Measurements from ENCODE around the gene EIF3CL.
"Not testable (repeated sequence)": the region's sequence is repeated elsewhere in the genome, so short reads cannot be mapped to it uniquely, and the experiment has no call there.

The EIF3CL gene

GRCh38 chr16:28403220-28404072 lies at the start of gene EIF3CL:
TSS of gene EIF3CL (minus strand) at chr16:28403841. CDS start at chr16:28403618, 223 bp downstream.
- not testable (repeated sequence) for DNase-seq (ENCODE audit: low read depth, low spot score)

DNA sequence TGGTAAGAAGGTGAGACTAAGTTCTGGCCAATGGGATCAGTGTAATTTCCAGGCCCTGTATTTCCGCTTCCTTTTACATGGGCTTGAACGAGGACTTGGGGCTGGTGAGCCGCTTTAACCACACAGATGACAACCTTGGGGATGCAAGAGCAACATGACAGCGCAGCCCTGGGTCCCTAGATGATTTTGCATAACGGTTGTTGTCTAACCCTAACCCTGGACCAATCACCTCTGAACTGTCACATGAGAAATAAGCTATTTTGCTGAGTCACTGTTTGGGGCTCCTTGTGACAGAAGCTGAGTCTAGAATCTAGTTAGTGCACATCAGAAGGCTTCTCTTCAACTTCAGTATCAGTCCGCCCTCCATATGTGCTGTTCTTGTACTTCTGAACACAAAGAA lies 43.4 kb upstream of the EIF3CL start:
- not testable (repeated sequence) for DNase-seq (ENCODE audit: low read depth, low spot score)

GRCh38 chr16:28446388-28446787 lies 42.7 kb upstream of the EIF3CL start:
- not testable (repeated sequence) for DNase-seq (ENCODE audit: low read depth, low spot score)

DNA sequence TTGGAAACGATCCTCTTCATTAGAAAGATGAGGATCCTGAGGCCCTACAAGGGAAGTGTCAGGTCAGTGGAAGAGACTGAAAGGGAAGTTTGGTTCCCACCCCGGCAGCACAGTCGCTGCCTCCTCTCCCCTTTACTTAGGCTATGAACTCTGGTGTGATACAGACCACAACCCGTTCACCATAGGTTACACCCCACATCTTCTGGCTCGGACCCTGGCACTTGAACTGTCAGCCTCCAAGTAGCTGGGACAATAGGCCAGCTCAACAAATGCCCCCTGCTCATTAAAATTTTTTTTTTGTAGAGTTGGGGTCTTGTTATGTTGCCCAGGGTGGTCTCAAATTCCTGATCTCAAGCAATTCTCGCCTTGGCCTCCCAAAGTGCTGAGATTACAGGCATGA lies 40.3 kb upstream of the EIF3CL start:
- not testable (repeated sequence) for DNase-seq (ENCODE audit: low read depth, low spot score)

- DNase-seq (ENCODE audit: low read depth, low spot score), result not testable (repeated sequence)
Observed at GRCh38 chr16:28438899-28439298, 35.3 kb upstream of the EIF3CL start.

GRCh38 chr16:28435340-28435739 lies 31.7 kb upstream of the EIF3CL start:
- DNase-seq (ENCODE audit: low read depth, low spot score), result not testable (repeated sequence)

- not testable (repeated sequence) for DNase-seq (ENCODE audit: low read depth, low spot score)
Observed at GRCh38 chr16:28426060-28426680, 22.5 kb upstream of the EIF3CL start.

- DNase-seq (ENCODE audit: low read depth, low spot score), result not testable (repeated sequence)
Observed at GRCh38 chr16:28421071-28421750, 17.6 kb upstream of the EIF3CL start.

GRCh38 chr16:28417033-28417432 lies 13.4 kb upstream of the EIF3CL start:
- DNase-seq (ENCODE audit: low read depth, low spot score), result not testable (repeated sequence)

DNA sequence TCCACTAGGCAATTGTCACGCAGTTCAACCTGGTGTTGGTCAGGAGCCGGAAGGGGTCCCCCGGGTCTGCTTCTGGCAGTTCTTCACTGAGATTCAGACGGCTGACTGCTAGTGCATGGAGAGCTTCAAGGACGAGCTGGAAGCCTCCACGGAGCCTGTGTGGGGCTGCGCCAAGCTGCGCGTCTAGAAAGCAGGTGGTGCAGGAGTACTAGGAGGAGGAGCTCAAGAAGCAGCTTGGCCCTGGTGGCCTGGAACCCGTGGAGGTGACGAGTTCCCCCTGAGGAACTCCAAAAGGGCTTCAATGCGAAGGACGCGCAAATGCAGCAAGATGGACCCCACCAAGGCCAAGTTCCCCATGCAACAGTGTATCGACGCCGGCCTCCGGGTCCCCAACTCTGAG lies 10.9 kb upstream of the EIF3CL start:
- DNase-seq (ENCODE audit: low read depth, low spot score), result not testable (repeated sequence)

- not testable (repeated sequence) for DNase-seq (ENCODE audit: low read depth, low spot score)
Observed at GRCh38 chr16:28413585-28413984, 9.9 kb upstream of the EIF3CL start.

DNA sequence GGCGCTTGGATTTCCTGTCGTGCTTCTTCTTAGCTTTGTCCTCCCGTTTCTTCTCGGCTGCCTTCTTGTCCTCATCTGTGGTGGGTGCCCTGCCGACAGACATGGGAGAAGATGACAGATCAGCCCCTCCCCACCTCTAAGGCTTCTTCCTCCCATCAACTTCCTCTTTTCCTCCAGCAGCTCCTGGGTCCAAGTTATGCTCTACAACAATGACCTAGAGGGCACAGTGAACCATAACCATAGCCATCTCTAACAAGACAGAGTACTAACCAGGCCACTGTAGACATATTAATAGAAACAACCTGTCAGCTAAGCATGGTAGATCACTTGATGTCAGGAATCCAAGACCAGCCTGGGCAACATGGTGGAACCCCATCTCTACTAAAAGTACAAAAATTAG lies 11.6 kb downstream of the EIF3CL start:
- DNase-seq (ENCODE audit: low read depth, low spot score), result not testable (repeated sequence)

DNA sequence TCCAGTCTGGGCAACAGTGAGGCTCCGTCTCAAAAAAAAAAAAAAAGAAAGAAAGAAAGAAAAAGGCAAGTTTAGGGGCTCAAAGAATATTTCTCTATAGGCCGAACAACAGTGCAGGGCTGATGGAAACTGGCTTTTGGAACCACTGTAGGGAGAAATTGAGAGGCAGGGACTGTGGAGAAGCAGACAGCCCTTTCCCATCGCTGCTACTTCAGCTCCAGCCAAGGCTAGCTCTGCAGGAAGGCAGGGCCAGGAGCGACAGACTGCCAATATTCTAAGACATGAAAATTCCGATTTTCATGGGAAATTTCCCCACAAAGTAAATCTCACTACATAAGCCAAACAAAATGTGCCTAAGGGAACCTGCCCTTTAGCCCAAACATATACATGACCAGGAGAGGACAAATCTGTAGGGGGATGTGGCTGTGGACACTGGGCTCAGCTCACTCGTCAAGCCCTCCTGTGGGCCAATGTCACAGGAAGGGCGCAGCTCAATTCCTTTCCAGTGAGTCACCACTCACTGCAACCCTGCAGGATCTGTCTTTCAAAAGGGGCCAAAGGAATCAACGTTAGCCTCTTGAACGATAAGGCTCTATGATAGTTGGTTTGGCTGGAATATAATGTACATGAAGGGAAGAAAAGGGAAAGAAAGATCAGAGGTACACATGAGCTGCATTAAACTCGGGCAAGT lies 21.3 kb downstream of the EIF3CL start:
- not testable (repeated sequence) for DNase-seq (ENCODE audit: low read depth, low spot score)

DNA sequence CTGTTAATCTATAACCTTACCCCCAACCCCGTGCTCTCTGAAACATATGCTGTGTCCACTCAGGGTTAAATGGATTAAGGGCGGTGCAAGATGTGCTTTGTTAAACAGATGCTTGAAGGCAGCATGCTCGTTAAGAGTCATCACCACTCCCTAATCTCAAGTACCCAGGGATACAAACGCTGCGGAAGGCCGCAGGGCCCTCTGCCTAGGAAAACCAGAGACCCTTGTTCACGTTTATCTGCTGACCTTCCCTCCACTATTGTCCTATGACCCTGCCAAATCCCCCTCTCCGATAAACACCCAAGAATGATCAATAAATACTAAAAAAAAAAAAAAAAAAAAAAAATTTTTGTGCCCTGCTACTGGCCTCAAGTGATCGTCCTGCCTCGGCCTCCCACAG lies 25.8 kb downstream of the EIF3CL start:
- not testable (repeated sequence) for DNase-seq (ENCODE audit: low read depth, low spot score)

GRCh38 chr16:28377108-28377625 lies 26.5 kb downstream of the EIF3CL start:
- DNase-seq (ENCODE audit: low read depth, low spot score), result not testable (repeated sequence)

- not testable (repeated sequence) for DNase-seq (ENCODE audit: low read depth, low spot score)
Observed at GRCh38 chr16:28375115-28375514, 28.5 kb downstream of the EIF3CL start.

- not testable (repeated sequence) for DNase-seq (ENCODE audit: low read depth, low spot score)
Observed at GRCh38 chr16:28374281-28374680, 29.4 kb downstream of the EIF3CL start.

- not testable (repeated sequence) for DNase-seq (ENCODE audit: low read depth, low spot score)
Observed at GRCh38 chr16:28367926-28368325, 35.7 kb downstream of the EIF3CL start.

- DNase-seq (ENCODE audit: low read depth, low spot score), result not testable (repeated sequence)
Observed at GRCh38 chr16:28364268-28365173, 39.1 kb downstream of the EIF3CL start.

DNA sequence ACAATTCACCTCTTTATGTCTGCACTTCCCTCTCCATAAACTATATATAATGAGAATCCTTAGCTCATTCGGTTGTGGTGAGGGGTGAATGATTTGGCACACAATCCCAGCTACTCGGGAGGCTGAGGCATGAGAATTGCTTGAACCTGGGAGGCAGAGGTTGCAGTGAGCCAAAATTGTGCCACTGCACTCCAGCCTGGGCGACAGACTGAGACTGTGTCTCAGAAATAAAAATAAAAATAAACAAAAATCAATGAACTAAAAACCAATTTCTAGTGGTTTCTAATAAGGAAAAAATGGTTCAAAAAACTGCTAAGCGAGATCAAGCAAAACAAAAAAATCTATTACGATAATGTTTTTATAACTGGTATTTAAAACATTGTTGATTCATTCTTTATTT lies 40.2 kb downstream of the EIF3CL start, which contains the start of gene NPIPB6:
Gene NPIPB6 (minus strand): TSS at position 101 of the 400 bp plus-strand sequence. CDS start 686 bp downstream, outside the sequence.
- DNase-seq (ENCODE audit: low read depth, low spot score), result not testable (repeated sequence)

Data from smooth muscle cell of the brain vasculature (primary cell).